GM21529 (cell line): ENCODE data around the gene ACOT6.
"Not testable (repeated sequence)": the region's sequence is repeated elsewhere in the genome, so short reads cannot be mapped to it uniquely, and the experiment has no call there.

ENCODE experiments used
- ATAC-seq: cut with Tn5 transposase; IDR thresholded peaks from one replicate; pipeline ENCODE4 v1.9.1; 2021; ENCODE audit not compliant: unreplicated experiment

ACOT6 gene

DNA sequence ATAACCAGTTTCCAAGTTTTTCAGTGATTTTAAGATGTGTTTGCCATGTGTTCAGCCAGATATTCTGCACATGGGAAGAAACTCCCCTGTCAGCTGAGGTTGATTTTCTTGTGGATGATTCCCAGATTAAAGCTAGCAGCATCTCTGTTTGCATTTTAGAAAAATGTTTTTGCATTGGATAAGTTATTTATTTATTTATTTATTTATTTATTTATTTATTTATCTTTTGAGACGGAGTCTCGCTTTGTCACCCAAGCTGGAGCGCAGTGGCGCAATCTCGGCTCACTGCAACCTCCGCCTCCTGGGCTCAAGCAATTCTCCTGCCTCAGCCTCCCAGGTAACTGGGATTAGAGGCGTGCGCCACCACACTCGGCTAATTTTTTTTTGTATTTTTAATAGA, 17.8 kb upstream of the ACOT6 start:
- ATAC-seq = no peak

DNA sequence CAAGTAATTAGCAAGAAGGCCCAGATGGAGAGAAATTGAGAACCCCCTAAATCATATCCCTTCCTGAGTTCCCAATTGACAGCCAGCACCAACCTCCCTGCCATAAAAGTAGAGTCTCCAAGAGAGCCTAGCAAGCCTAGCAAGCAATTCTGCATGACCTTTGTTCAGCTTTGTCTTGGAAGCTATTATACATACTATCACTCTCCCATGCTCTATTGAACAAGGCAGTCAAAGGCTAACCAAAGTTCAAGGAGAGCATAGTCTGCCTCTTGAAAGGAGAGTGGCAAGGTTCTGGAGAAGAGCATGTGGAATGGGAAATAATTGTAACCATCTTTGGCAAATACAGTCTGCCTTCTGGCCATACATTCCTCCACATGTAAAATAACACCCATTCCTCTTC, 12.8 kb upstream of the ACOT6 start:
- no peak for ATAC-seq

DNA sequence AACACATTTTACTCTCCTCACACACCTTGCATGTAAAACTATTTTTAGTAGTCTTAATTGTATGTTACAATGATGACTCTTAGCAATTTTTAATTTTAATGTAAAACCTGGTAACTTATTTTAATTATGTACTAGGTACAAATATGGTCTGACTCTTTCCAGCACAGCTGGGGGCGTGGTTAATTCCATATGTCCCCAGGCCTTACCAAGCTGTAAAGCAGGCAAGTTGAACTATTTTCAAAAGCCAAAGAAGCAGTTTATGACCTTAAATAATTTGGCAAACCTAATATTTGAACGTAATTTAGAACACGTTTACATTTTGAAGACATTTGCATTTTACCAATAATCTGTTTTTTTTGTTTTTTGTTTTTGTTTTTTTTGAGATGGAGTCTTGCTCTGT, 9.3 kb upstream of the ACOT6 start:
- ATAC-seq = no peak

DNA sequence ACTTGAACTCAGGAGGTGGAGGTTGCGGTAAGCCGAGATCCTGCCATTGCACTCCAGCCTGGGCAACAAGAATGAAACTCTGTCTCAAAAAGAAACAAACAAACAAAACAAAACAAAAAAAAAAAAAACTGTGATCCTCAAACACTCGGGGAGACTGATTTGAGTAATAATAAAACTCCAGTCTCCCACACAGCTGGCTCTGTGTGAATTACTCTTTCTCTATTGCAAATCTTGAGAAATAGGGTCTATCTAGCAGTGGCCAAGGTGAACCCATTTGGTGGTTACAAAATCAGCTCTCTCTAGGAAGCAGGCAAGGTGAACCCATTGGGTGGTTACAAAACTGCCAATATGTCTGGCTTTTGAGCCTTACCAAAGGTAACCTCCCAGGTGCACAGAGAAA, 6.0 kb upstream of the ACOT6 start:
- ATAC-seq = no peak

- no peak for ATAC-seq
Observed at GRCh38 chr14:73607241-73607640, 5.1 kb upstream of the ACOT6 start.

DNA sequence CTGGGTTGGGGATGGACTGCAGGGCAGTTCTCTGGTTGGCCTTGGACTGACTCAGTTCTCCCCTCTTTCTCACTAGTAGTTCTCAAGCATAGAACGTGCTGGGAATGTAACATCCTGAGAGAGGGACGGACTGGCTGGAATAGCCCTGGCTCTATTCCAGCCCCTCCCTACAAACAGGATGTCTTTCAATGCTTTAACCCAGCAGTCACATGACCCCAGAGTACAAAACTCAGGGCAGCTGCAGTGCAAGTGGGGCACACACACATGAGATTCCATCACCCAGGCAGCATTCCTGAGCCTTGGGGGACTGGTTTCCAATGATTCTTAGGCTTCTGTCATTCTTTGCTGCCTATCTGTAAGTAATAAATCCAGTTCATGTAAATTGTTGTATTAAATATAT, 1.6 kb upstream of the ACOT6 start:
- no peak for ATAC-seq

- ATAC-seq = peak; percentile 9
Observed at GRCh38 chr14:73613046-73613383, 698 bp downstream of the ACOT6 start.

- no peak for ATAC-seq
Observed at GRCh38 chr14:73613419-73613963, 1.2 kb downstream of the ACOT6 start.

DNA sequence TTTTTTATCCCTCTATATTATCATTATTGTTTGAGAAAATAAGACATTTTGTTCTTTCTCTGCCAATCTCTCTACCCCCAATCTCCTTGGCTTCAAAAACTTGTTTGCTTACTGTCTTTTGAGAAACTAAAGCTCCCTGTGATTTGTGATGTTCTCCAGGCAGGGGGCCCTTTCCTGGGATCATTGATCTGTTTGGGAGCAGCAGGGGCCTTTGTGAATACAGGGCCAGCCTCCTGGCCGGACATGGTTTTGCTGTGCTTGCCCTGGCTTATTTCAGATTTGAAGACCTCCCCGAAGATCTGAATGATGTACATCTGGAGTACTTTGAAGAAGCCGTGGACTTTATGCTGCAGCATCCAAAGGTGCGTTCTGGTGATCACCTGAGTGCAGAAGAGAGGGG, 4.5 kb downstream of the ACOT6 start:
- ATAC-seq = no peak

- no peak for ATAC-seq
Observed at GRCh38 chr14:73619524-73619923, 7.2 kb downstream of the ACOT6 start.

- no peak for ATAC-seq
Observed at GRCh38 chr14:73620268-73620667, 8.0 kb downstream of the ACOT6 start.

DNA sequence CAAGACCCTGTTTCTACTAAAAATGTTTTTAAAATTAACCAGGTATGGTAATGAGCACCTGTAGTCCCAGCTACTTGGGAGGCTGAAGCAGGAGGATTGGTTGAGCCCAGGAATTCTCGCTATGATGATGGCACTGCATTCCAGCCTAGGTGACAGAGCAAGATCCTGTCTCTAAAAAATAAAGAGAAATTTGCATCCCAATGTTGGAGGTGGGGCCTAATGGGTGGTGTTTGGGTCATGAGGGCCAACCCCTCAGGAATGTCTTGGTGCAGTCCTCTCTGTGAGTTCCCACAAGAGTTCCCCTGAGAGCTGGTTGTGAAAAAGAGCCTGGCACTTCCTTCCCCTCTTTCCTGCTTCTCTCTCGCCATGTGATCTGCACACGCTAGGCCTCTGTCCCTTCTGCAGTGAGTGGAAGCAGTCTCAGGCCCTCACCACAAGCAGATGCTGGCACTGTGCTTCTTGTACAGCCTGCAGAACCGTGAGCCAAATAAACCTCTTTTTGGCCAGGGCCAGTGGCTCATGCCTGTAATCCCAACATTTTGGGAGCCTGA, 11.3 kb downstream of the ACOT6 start:
- ATAC-seq = no peak

DNA sequence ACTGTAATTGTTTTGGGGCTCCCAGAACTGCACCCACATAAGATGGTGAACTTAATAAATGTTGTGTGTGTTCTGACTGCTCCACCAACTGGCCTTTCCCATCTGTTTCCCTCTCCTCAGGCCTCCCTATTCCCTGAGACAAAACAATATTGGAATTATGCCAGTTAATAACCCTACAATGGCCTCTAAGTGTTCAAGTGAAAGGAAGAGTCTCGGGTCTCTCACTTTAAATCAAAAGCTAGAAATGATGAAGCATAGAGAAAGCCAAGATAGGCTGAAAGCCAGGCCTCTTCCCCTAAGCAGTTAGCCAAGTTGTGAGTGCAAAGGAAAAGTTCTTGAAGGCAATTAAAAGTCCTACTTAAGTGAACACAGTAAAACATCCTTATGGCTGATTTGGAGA, 13.4 kb downstream of the ACOT6 start:
- ATAC-seq = no peak

- ATAC-seq = no peak
Observed at GRCh38 chr14:73627151-73627558, 14.8 kb downstream of the ACOT6 start.

- no peak for ATAC-seq
Observed at GRCh38 chr14:73630009-73630780, 17.9 kb downstream of the ACOT6 start.

DNA sequence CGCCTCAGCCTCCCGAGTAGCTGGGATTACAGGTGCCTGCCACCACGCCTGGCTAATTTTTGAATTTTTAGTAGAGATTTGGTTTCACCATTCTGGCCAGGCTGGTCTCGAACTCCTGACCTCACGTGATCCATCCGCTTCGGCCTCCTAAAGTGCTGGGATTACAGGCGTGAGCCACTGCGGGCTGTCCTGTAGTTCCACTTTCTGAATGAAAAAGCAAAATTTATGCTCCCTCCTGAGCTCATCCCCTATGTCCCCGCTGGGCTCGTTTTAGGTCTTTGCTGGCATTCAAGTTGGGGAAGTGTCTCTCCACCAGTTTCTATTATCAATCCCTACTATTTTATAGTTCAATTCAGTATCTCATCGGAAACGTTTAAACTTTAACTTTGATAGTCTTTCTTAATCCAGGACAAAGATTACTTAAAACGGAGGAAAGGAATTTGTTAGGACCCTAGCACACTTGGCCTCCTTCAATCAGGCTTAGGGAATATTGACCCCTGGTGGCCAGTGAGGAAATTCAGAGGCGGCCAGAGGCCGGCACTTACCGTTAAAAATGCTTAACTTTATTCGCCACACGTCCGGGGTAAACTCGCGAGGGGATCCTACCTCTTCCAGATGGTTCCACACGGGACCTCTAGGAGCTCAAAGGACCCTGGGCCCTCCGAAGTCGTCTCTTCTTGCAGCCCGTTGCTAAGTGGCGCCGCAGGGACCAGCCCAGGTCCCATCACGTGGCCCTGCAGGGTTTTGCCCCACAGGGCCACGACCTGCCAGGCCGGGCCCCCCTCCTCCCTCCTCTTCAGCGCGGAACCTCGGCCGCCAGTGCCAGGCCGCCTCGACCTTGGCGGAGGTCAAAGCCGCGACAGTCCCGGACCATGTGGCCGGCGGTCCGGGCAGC, 21.0 kb downstream of the ACOT6 start:
- ATAC-seq = peak; percentile 49

- no peak for ATAC-seq
Observed at GRCh38 chr14:73634011-73634833, 21.9 kb downstream of the ACOT6 start.

DNA sequence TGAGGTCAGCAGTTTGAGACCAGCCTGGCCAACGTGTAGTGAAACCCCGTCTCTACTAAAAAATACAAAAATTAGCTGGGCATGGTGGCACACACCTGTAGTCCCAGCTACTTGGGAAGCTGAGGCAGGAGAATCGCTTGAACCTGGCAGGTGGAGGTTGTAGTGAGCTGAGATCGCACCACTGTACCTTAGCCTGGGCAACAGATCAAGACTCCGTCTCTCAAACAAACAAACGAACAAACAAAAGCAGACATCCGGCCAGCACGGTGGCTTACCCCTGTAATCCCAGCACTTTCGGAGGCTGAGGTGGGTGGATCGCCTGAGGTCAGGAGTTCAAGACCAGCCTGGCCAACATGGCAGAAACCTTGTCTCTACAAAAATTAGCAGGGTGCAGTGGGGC, 24.0 kb downstream of the ACOT6 start:
- not testable (repeated sequence) for ATAC-seq

GRCh38 chr14:73637830-73638229, 25.5 kb downstream of the ACOT6 start:
- ATAC-seq = no peak

DNA sequence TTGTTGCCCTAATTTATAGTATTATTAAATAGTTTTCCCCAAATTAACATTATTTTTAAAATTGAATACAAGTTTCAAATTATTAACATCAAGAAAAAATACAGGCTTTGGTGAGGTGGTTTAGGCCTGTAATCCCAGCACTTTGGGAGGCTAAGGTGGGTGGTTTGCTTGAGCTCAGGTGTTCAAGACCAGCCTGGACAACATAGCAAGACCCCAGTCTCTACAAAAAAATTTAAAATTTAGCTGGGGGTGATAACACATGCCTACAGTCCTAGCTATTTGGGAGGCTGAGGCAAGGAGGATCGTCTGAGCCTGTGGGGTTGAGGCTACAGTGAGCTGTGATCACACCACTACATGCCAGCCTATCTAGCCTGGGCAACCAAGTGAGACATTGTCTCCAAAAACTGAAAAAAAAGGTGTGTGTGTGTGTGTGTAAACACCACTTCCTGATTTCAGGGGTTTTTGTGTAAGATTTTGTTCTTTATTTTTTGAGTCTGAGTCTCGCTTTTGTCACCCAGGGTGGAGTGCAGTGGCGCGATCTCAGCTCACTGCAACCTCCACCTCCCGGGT, 28.6 kb downstream of the ACOT6 start:
- ATAC-seq = no peak
